IPS-11a (cell line): ENCODE results near the gene SURF6.
"Not testable (repeated sequence)": the region's sequence is repeated elsewhere in the genome, so short reads cannot be mapped to it uniquely, and the experiment has no call there.

ENCODE experiments used
- H3K4me3 ChIP-seq: one replicate; pipeline ENCODE4 v1.5.1; 2013; ENCODE audit warnings: low read depth, low read length, control low read depth

SURF6 gene

GRCh38 chr9:133329306-133330156 lies 6.5 kb downstream of the SURF6 start:
- H3K4me3 ChIP-seq, result not testable (repeated sequence)

GRCh38 chr9:133327834-133328484 lies 8.0 kb downstream of the SURF6 start:
- H3K4me3 ChIP-seq, result no peak overlapping the region

GRCh38 chr9:133327021-133327420 lies 9.0 kb downstream of the SURF6 start:
- not testable (repeated sequence) for H3K4me3 ChIP-seq

GRCh38 chr9:133323991-133324703 lies 11.8 kb downstream of the SURF6 start:
- H3K4me3 ChIP-seq, result no peak overlapping the region

- H3K4me3 ChIP-seq, result no peak overlapping the region
Observed at GRCh38 chr9:133323211-133323610, 12.8 kb downstream of the SURF6 start.

- no peak overlapping the region for H3K4me3 ChIP-seq
Observed at GRCh38 chr9:133322701-133323100, 13.3 kb downstream of the SURF6 start.

- no peak overlapping the region for H3K4me3 ChIP-seq
Observed at GRCh38 chr9:133321411-133321935, 14.5 kb downstream of the SURF6 start.

GRCh38 chr9:133320421-133320881 lies 15.5 kb downstream of the SURF6 start:
- no peak overlapping the region for H3K4me3 ChIP-seq

- H3K4me3 ChIP-seq, result not testable (repeated sequence)
Observed at GRCh38 chr9:133317551-133317950, 18.4 kb downstream of the SURF6 start.

GRCh38 chr9:133315997-133316396 lies 20.0 kb downstream of the SURF6 start:
- H3K4me3 ChIP-seq, result no peak overlapping the region

GRCh38 chr9:133309608-133310007 lies 26.4 kb downstream of the SURF6 start:
- H3K4me3 ChIP-seq, result no peak overlapping the region

GRCh38 chr9:133307301-133307700 lies 28.7 kb downstream of the SURF6 start:
- no peak overlapping the region for H3K4me3 ChIP-seq

GRCh38 chr9:133306242-133307204 lies 29.5 kb downstream of the SURF6 start:
- H3K4me3 ChIP-seq, result no peak overlapping the region

GRCh38 chr9:133305731-133306130 lies 30.3 kb downstream of the SURF6 start:
- H3K4me3 ChIP-seq, result no peak overlapping the region

- no peak overlapping the region for H3K4me3 ChIP-seq
Observed at GRCh38 chr9:133304477-133305377, 31.3 kb downstream of the SURF6 start.

- H3K4me3 ChIP-seq, result no peak overlapping the region
Observed at GRCh38 chr9:133304158-133304470, 31.9 kb downstream of the SURF6 start.

GRCh38 chr9:133303266-133304157 lies 32.5 kb downstream of the SURF6 start:
- H3K4me3 ChIP-seq, result no peak overlapping the region
